Measurements from ENCODE around the gene TEKT2.

DNA sequence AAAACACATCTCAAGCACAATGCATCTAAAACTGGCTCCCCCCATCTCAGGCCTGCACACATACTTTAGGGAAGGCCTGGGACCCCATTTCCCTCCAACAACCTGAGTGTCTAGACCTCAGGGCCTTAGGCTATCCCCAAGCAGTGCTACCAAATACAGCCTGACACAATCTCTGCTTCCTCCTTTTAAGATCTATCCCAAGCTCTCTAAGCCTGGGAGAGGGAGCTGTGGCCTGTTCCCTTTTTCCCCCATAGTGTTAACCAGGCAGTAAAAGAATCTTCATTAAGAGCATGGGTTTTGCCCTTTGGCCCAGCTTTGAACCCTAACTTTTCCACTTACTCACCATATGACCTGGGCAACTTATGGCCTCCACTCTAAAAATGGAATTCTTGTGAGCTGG lies 51.9 kb downstream of the TEKT2 start:
- TF ChIP-seq, protein P1, sequence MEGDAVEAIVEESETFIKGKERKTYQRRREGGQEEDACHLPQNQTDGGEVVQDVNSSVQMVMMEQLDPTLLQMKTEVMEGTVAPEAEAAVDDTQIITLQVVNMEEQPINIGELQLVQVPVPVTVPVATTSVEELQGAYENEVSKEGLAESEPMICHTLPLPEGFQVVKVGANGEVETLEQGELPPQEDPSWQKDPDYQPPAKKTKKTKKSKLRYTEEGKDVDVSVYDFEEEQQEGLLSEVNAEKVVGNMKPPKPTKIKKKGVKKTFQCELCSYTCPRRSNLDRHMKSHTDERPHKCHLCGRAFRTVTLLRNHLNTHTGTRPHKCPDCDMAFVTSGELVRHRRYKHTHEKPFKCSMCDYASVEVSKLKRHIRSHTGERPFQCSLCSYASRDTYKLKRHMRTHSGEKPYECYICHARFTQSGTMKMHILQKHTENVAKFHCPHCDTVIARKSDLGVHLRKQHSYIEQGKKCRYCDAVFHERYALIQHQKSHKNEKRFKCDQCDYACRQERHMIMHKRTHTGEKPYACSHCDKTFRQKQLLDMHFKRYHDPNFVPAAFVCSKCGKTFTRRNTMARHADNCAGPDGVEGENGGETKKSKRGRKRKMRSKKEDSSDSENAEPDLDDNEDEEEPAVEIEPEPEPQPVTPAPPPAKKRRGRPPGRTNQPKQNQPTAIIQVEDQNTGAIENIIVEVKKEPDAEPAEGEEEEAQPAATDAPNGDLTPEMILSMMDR (IDR thresholded peaks at IDR 0.05) = no peak
- TF ChIP-seq POLR2A (IDR thresholded peaks at IDR 0.05) = no peak

Data from lower leg skin (tissue), 3 donors.